Measurements from ENCODE around the gene CLNS1A.

GRCh38 chr11:77677138-77677537 is 39.5 kb upstream of the CLNS1A start:
- TF ChIP-seq EZH2 (IDR thresholded peaks at IDR 0.05; ENCODE audit: low read depth, unreplicated experiment): no peak
- no peak for TF ChIP-seq CTCF (conservative IDR thresholded peaks at IDR 0.05; ENCODE audit: low read depth in 2 of 2)
- TF ChIP-seq EZH2phosphoT487 (IDR thresholded peaks at IDR 0.05; ENCODE audit: unreplicated experiment): no peak
- no peak for TF ChIP-seq REST (IDR thresholded peaks at IDR 0.05; ENCODE audit: unreplicated experiment)
- no peak for TF ChIP-seq POLR2AphosphoS5 (IDR thresholded peaks at IDR 0.05; ENCODE audit: low read depth)
- no peak for TF ChIP-seq ETS1 (IDR thresholded peaks at IDR 0.05)
- no peak for TF ChIP-seq CREB1 (CRISPR knock-in tag; IDR thresholded peaks at IDR 0.05; ENCODE audit: low read depth)
- TF ChIP-seq ZNF331 (CRISPR knock-in tag; IDR thresholded peaks at IDR 0.05; ENCODE audit: low read depth): no peak
- no peak for TF ChIP-seq ZNF114 (CRISPR knock-in tag; IDR thresholded peaks at IDR 0.05)
- no peak for TF ChIP-seq STAT1 (IDR thresholded peaks at IDR 0.05; ENCODE audit: unreplicated experiment)
